Astrocyte of the spinal cord (primary cell): Measurements from ENCODE around the gene DNHD1.

Experiments used
- DNase-seq: peaks from one replicate; pipeline ENCODE4 v3.0.0; 2011; ENCODE audit warnings: low read depth, low spot score
- H3K4me3 ChIP-seq: 2 replicates; pipeline ENCODE4 v1.5.1; 2011; ENCODE audit warnings: low read depth, mild to moderate bottlenecking, low read length, moderate library complexity
- in situ Hi-C: cut with HindIII; loops from 2 replicates; pipeline ENCODE4 v1.10.0; 2017; ENCODE audit warnings: low sequenced_read_pairs
- TF ChIP-seq, protein P1 (sequence below): IDR thresholded peaks from 2 replicates; pipeline ENCODE4 v1.5.1; 2012; ENCODE audit warnings: low read depth, mild to moderate bottlenecking, low read length, inconsistent platforms

DNHD1 gene

GRCh38 chr11:6542727-6543126 lies 45.6 kb downstream of the DNHD1 start:
- no peak overlapping the region for H3K4me3 ChIP-seq
- TF ChIP-seq, protein P1, sequence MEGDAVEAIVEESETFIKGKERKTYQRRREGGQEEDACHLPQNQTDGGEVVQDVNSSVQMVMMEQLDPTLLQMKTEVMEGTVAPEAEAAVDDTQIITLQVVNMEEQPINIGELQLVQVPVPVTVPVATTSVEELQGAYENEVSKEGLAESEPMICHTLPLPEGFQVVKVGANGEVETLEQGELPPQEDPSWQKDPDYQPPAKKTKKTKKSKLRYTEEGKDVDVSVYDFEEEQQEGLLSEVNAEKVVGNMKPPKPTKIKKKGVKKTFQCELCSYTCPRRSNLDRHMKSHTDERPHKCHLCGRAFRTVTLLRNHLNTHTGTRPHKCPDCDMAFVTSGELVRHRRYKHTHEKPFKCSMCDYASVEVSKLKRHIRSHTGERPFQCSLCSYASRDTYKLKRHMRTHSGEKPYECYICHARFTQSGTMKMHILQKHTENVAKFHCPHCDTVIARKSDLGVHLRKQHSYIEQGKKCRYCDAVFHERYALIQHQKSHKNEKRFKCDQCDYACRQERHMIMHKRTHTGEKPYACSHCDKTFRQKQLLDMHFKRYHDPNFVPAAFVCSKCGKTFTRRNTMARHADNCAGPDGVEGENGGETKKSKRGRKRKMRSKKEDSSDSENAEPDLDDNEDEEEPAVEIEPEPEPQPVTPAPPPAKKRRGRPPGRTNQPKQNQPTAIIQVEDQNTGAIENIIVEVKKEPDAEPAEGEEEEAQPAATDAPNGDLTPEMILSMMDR, result no peak
- in situ Hi-C loops, result no loop called here
- DNase-seq, result no peak

- H3K4me3 ChIP-seq, result no peak overlapping the region
- TF ChIP-seq, protein P1, result no peak
- in situ Hi-C loops, result no loop called here
- peak; percentile 43 for DNase-seq
These were observed 48.1 kb downstream of the DNHD1 start for GRCh38 chr11:6544921-6545850.

- H3K4me3 ChIP-seq, result no peak overlapping the region
- DNase-seq, result no peak
- in situ Hi-C loops, result no loop called here
- TF ChIP-seq, protein P1, result no peak
These were observed 49.0 kb downstream of the DNHD1 start for GRCh38 chr11:6545917-6546605.

- no peak for DNase-seq
- in situ Hi-C loops, result no loop called here
- no peak overlapping the region for H3K4me3 ChIP-seq
- TF ChIP-seq, protein P1, result no peak
These were observed 49.7 kb downstream of the DNHD1 start for GRCh38 chr11:6546735-6547134.

GRCh38 chr11:6547177-6547576 lies 50.1 kb downstream of the DNHD1 start:
- H3K4me3 ChIP-seq, result no peak overlapping the region
- DNase-seq, result no peak
- in situ Hi-C loops, result no loop called here
- TF ChIP-seq, protein P1, result no peak

- TF ChIP-seq, protein P1, result no peak
- no peak overlapping the region for H3K4me3 ChIP-seq
- no peak for DNase-seq
- in situ Hi-C loops, result no loop called here
These were observed 51.0 kb downstream of the DNHD1 start for GRCh38 chr11:6548121-6548520.
